ENCODE results near the gene HEXA. TPM values are rescaled to one million over a fixed set of nuclear protein-coding genes. Genes with fewer than 3 reads are reported as not detected.

HEXA gene
- total RNA-seq, 1 donor from 2014 or later = 34.5 TPM

DNA sequence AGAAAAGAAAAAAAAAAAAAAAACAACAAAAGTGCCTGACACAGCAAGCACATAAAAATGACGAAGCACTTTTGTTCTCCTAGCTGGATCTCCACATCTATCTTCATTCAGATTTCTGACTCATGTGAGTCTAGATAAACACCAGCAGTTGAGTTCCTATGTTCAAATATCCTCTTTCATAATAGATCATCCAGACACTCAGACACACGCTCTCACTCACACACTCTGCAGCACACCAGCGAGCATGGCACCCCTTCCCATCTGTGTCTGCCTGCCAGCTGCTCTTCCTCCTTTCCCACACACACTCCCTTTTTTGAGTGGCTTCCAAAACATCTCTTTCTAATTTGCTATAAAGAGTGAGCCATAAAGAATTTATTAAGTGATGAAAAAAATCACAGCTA, 36.0 kb downstream of the HEXA start:
- no peaks in the 10 kb centered on the region for H3K27me3 ChIP-seq
- no peak overlapping the region for H3K27ac Mint-ChIP-seq
- H3K27ac ChIP-seq = no peak overlapping the region
- no peaks in the 10 kb centered on the region for H3K4me1 ChIP-seq
- no peak overlapping the region for H2AFZ ChIP-seq (replicated peaks)
- TF ChIP-seq EZH2phosphoT487 (IDR thresholded peaks at IDR 0.05) = no peak
- TF ChIP-seq, protein P1, sequence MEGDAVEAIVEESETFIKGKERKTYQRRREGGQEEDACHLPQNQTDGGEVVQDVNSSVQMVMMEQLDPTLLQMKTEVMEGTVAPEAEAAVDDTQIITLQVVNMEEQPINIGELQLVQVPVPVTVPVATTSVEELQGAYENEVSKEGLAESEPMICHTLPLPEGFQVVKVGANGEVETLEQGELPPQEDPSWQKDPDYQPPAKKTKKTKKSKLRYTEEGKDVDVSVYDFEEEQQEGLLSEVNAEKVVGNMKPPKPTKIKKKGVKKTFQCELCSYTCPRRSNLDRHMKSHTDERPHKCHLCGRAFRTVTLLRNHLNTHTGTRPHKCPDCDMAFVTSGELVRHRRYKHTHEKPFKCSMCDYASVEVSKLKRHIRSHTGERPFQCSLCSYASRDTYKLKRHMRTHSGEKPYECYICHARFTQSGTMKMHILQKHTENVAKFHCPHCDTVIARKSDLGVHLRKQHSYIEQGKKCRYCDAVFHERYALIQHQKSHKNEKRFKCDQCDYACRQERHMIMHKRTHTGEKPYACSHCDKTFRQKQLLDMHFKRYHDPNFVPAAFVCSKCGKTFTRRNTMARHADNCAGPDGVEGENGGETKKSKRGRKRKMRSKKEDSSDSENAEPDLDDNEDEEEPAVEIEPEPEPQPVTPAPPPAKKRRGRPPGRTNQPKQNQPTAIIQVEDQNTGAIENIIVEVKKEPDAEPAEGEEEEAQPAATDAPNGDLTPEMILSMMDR (IDR thresholded peaks at IDR 0.05) = no peak
- no peak for TF ChIP-seq EZH2 (IDR thresholded peaks at IDR 0.05)
- no peaks in the 10 kb centered on the region for H3K79me2 ChIP-seq (ENCODE audit: low read depth)
- H3K4me2 ChIP-seq = no peak overlapping the region
- H3K4me1 Mint-ChIP-seq = no peaks in the 10 kb centered on the region
- H3K4me3 Mint-ChIP-seq = no peak overlapping the region
- no peaks in the 10 kb centered on the region for H3K27me3 Mint-ChIP-seq (ENCODE audit: insufficient read depth, low read depth)
- H3K36me3 ChIP-seq = no peaks in the 10 kb centered on the region
- H3F3A ChIP-seq (ENCODE audit: low read depth) = peaks cover 9% of the 10 kb centered on the region
- H3K9me3 ChIP-seq (ENCODE audit: low read depth) = no peaks in the 10 kb centered on the region
- no peaks in the 10 kb centered on the region for H3K36me3 Mint-ChIP-seq
- no peaks in the 10 kb centered on the region for H4K20me1 ChIP-seq (ENCODE audit: low read depth)
- no peak for DNase-seq (ENCODE audit: low spot score)
- no peak overlapping the region for H3K9ac ChIP-seq
- H3K4me3 ChIP-seq = no peak overlapping the region
- H3K9me3 Mint-ChIP-seq = no peaks in the 10 kb centered on the region

DNA sequence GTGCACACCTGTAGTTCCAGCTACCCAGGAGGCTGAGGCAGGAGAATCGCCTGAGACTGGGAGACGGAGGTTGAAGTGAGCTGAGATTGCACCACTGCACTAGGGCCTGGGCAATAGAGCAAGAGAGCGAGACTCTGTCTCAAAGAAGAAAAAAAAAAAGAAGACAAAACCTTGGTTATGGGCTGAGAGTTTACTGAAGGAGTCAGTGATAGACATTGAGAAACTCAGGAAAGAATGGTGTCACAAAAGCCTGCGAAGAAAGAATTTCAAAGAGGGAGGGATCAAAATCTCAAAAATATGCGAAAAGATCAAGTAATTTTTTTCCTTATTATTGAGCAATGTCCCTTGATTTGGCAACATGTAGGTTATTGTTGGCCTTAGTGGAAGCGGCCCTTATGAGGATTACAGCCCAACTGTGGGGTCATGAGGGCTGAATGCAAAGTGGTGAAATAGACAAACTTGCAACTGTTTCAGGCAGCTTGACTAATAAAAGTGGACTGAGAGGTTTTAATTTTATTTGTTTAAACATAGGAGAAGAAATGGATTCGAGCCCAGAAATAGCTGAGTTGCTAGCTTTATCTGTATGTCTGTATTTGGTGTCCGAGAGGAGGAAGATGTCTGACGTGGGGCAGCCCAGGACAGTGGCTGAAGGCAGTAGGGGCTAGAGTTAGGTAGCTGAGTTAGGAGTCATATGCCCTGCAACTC, 37.0 kb downstream of the HEXA start:
- Histone ChIP-seq H3K4me1 (no peaks in the 10 kb centered on the region), H3K9me3 (ENCODE audit: low read depth) (no peaks in the 10 kb centered on the region), H3F3A (ENCODE audit: low read depth) (peaks cover 9% of the 10 kb centered on the region), H3K9ac (no peak overlapping the region), H4K20me1 (ENCODE audit: low read depth) (no peaks in the 10 kb centered on the region), H3K4me2 (no peak overlapping the region), H2AFZ (replicated peaks) (no peak overlapping the region), H3K4me3 (no peak overlapping the region), H3K27ac (no peak overlapping the region), H3K36me3 (no peaks in the 10 kb centered on the region), H3K27me3 (no peaks in the 10 kb centered on the region), H3K79me2 (ENCODE audit: low read depth) (no peaks in the 10 kb centered on the region)
- H3K27me3 Mint-ChIP-seq (ENCODE audit: insufficient read depth, low read depth) = no peaks in the 10 kb centered on the region
- H3K4me3 Mint-ChIP-seq = no peak overlapping the region
- no peaks in the 10 kb centered on the region for H3K9me3 Mint-ChIP-seq
- H3K4me1 Mint-ChIP-seq = no peaks in the 10 kb centered on the region
- no peaks in the 10 kb centered on the region for H3K36me3 Mint-ChIP-seq
- no peak overlapping the region for H3K27ac Mint-ChIP-seq
- TF ChIP-seq EZH2 (IDR thresholded peaks at IDR 0.05) = no peak
- TF ChIP-seq EZH2phosphoT487 (IDR thresholded peaks at IDR 0.05) = no peak
- TF ChIP-seq, protein P1 (IDR thresholded peaks at IDR 0.05) = no peak
- no peak for DNase-seq (ENCODE audit: low spot score)

DNA sequence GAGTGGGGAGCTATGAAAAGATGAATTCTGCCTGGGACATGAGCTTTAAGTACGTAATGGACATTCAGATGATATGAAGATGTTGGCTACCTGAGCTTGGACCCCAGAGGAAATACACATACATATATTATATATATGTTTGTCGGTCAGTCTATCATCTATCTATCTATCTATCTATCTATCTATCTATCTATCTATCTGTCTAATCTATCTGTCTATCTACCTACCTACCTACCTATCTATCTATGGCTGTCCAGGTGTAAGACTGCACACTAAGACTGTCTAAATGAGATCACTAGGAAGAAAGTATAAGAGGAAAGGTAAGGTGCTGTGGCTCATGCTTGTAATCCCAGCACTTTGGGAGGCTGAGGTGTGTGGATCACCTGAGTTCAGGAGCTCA, 37.7 kb downstream of the HEXA start:
- DNase-seq (ENCODE audit: low spot score) = no peak
- H3K27me3 Mint-ChIP-seq (ENCODE audit: insufficient read depth, low read depth) = no peaks in the 10 kb centered on the region
- no peaks in the 10 kb centered on the region for H3K79me2 ChIP-seq (ENCODE audit: low read depth)
- no peaks in the 10 kb centered on the region for H3K27me3 ChIP-seq
- no peak overlapping the region for H3K4me2 ChIP-seq
- H3K4me3 Mint-ChIP-seq = no peak overlapping the region
- no peaks in the 10 kb centered on the region for H3K9me3 ChIP-seq (ENCODE audit: low read depth)
- no peaks in the 10 kb centered on the region for H3K4me1 ChIP-seq
- no peaks in the 10 kb centered on the region for H3K36me3 Mint-ChIP-seq
- H3K27ac Mint-ChIP-seq = no peak overlapping the region
- no peak overlapping the region for H3K9ac ChIP-seq
- no peak overlapping the region for H3K4me3 ChIP-seq
- H3K27ac ChIP-seq = no peak overlapping the region
- no peaks in the 10 kb centered on the region for H4K20me1 ChIP-seq (ENCODE audit: low read depth)
- no peaks in the 10 kb centered on the region for H3K9me3 Mint-ChIP-seq
- H3K4me1 Mint-ChIP-seq = no peaks in the 10 kb centered on the region
- TF ChIP-seq EZH2 (IDR thresholded peaks at IDR 0.05) (no peak), EZH2phosphoT487 (IDR thresholded peaks at IDR 0.05) (no peak)
- TF ChIP-seq, protein P1 (IDR thresholded peaks at IDR 0.05) = no peak
- peaks cover 9% of the 10 kb centered on the region for H3F3A ChIP-seq (ENCODE audit: low read depth)
- no peaks in the 10 kb centered on the region for H3K36me3 ChIP-seq
- no peak overlapping the region for H2AFZ ChIP-seq (replicated peaks)

All from neural progenitor cell (in vitro differentiated cells).